ENCODE measurements around the gene TAS1R1. TPM values are rescaled to one million over a fixed set of nuclear protein-coding genes. Genes with fewer than 3 reads are reported as not detected.

Gene TAS1R1
- total and polyA plus RNA-seq, 10 of the 15 experiments (the other 5 are each of a cell fraction or from before 2014, with no cell fraction given): 0.03 to 0.06 (median 0.04) TPM; not detected in 7

DNA sequence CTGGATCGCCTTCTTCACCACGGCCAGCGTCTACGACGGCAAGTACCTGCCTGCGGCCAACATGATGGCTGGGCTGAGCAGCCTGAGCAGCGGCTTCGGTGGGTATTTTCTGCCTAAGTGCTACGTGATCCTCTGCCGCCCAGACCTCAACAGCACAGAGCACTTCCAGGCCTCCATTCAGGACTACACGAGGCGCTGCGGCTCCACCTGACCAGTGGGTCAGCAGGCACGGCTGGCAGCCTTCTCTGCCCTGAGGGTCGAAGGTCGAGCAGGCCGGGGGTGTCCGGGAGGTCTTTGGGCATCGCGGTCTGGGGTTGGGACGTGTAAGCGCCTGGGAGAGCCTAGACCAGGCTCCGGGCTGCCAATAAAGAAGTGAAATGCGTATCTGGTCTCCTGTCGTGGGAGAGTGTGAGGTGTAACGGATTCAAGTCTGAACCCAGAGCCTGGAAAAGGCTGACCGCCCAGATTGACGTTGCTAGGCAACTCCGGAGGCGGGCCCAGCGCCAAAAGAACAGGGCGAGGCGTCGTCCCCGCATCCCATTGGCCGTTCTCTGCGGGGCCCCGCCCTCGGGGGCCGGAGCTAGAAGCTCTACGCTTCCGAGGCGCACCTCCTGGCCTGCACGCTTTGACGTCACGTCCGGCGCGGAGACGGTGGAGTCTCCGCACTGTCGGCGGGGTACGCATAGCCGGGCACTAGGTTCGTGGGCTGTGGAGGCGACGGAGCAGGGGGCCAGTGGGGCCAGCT lies 24.4 kb downstream of the TAS1R1 start, which contains the start of gene ZBTB48:
Gene ZBTB48 (plus strand): TSS at position 621 of the 745 bp plus-strand sequence. CDS start 616 bp downstream, outside the sequence.
- DNase-seq (ENCODE audit: low read depth, low spot score) (peak; percentile 74), ATAC-seq (peak; percentile 97), FAIRE-seq (peak; percentile 98)
- no peaks in the 10 kb centered on the region for H4K20me1 ChIP-seq (ENCODE audit: control insufficient read depth, insufficient read depth)
- RAD21 ChIA-PET (ENCODE audit: unreplicated experiment): interaction anchor here (0.6 to 4.7 kb wide), 6 partner anchors 22 to 338 kb away, joined by 3 to 38 read pairs (median 4); partner anchors contain the start of genes KLHL21, NOL9 and TAS1R1
- peak within 1 kb of the TSS; percentile 89 for H3K4me3 ChIP-seq
- peaks cover 13% of the 10 kb centered on the region for H3K4me1 ChIP-seq (ENCODE audit: control insufficient read depth, insufficient read depth, low read length)
- in situ Hi-C loops (cut with MboI) (no loop called here), intact Hi-C loops (cut with micrococcal nuclease; ENCODE audit: unreplicated experiment) (no loop called here)
- WGBS (ENCODE audit: insufficient coverage, insufficient replicate concordance, low lambda C conversion rate, missing lambda C conversion rate): 16% methylated on average over 56 of the region's 58 CpGs
- SMC1A ChIA-PET (ENCODE audit: uncharacterized antibody, unreplicated experiment): interaction anchor here (1.0 to 2.0 kb wide), 6 partner anchors 10 to 89 kb away, joined by 3 to 7 read pairs (median 4); no protein-coding TSS in a partner anchor
- POLR2A ChIA-PET: interaction anchor here (0.6 to 3.9 kb wide), 8 partner anchors 20 to 230 kb away, joined by 3 to 22 read pairs (median 4); partner anchors contain the start of genes KLHL21 and NOL9
- peak within 1 kb of the TSS; percentile 80 for H2AFZ ChIP-seq (ENCODE audit: control insufficient read depth, low read depth, low read length)
- BruUV-seq (replicated peaks): no TSS peak
- H3K27ac ChIP-seq (ENCODE audit: control insufficient read depth, insufficient read depth): peak within 1 kb of the TSS; percentile 68
- no peaks in the 10 kb centered on the region for H3K36me3 ChIP-seq (ENCODE audit: control insufficient read depth in 2 of 2, insufficient read depth in 2 of 2, low read length in 1 of 2)
- no peaks in the 10 kb centered on the region for H3K9me3 ChIP-seq (replicated peaks; ENCODE audit: control insufficient read depth, insufficient read depth, low read length)
- peak within 1 kb of the TSS; percentile 75 for H3K4me2 ChIP-seq (ENCODE audit: control insufficient read depth, insufficient read depth)
- no peaks in the 10 kb centered on the region for H3K27me3 ChIP-seq (replicated peaks in 1 of 2; ENCODE audit: control insufficient read depth in 2 of 2, insufficient read depth in 2 of 2, low read length in 1 of 2)
- peaks cover 21% of the 10 kb centered on the region for H3K79me2 ChIP-seq (ENCODE audit: control insufficient read depth, insufficient read depth, low read length)
- CTCF ChIA-PET: interaction anchor here (0.6 to 4.4 kb wide), 6 partner anchors 20 to 182 kb away, joined by 3 to 29 read pairs (median 5); partner anchors contain the start of genes NOL9 and TAS1R1
- peak within 1 kb of the TSS; percentile 85 for H3K9ac ChIP-seq (ENCODE audit: control insufficient read depth, insufficient read depth, low read length)
- TF ChIP-seq CREM (IDR thresholded peaks at IDR 0.05; ENCODE audit: low read depth) (peak; percentile 96), ETV6 (conservative IDR thresholded peaks at IDR 0.05 in 1 of 2, IDR thresholded peaks at IDR 0.05 in 1 of 2; ENCODE audit: borderline replicate concordance in 1 of 2, low read depth in 1 of 2) (no peak), HDGF (IDR thresholded peaks at IDR 0.05) (no peak), FOS (IDR thresholded peaks at IDR 0.05; ENCODE audit: borderline replicate concordance, extremely low read depth, insufficient read length) (no peak), SP1 (IDR thresholded peaks at IDR 0.05; ENCODE audit: low read depth, low read length) (peak; percentile 79), YBX1 (IDR thresholded peaks at IDR 0.05) (no peak), BACH1 (IDR thresholded peaks at IDR 0.05; ENCODE audit: borderline replicate concordance) (peak; percentile 60; the same call in 1 of the 2 replicates), KAT2A (conservative IDR thresholded peaks at IDR 0.05; ENCODE audit: control insufficient read depth, low read depth, low read length) (no peak), RELA (IDR thresholded peaks at IDR 0.05; ENCODE audit: borderline replicate concordance, partially characterized antibody) (no peak), RFX5 (IDR thresholded peaks at IDR 0.05; ENCODE audit: low read depth, low read length) (peak; percentile 59; the same call in 1 of the 2 replicates), ATF7 (IDR thresholded peaks at IDR 0.05; ENCODE audit: low read depth) (no peak), ZNF24 (IDR thresholded peaks at IDR 0.05) (no peak)
- TF ChIP-seq, protein P1, sequence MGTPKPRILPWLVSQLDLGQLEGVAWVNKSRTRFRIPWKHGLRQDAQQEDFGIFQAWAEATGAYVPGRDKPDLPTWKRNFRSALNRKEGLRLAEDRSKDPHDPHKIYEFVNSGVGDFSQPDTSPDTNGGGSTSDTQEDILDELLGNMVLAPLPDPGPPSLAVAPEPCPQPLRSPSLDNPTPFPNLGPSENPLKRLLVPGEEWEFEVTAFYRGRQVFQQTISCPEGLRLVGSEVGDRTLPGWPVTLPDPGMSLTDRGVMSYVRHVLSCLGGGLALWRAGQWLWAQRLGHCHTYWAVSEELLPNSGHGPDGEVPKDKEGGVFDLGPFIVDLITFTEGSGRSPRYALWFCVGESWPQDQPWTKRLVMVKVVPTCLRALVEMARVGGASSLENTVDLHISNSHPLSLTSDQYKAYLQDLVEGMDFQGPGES (IDR thresholded peaks at IDR 0.05): no peak
- TF ChIP-seq, protein P2, sequence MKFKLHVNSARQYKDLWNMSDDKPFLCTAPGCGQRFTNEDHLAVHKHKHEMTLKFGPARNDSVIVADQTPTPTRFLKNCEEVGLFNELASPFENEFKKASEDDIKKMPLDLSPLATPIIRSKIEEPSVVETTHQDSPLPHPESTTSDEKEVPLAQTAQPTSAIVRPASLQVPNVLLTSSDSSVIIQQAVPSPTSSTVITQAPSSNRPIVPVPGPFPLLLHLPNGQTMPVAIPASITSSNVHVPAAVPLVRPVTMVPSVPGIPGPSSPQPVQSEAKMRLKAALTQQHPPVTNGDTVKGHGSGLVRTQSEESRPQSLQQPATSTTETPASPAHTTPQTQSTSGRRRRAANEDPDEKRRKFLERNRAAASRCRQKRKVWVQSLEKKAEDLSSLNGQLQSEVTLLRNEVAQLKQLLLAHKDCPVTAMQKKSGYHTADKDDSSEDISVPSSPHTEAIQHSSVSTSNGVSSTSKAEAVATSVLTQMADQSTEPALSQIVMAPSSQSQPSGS (IDR thresholded peaks at IDR 0.05; ENCODE audit: low read length): no peak
- TF ChIP-seq, protein P3, sequence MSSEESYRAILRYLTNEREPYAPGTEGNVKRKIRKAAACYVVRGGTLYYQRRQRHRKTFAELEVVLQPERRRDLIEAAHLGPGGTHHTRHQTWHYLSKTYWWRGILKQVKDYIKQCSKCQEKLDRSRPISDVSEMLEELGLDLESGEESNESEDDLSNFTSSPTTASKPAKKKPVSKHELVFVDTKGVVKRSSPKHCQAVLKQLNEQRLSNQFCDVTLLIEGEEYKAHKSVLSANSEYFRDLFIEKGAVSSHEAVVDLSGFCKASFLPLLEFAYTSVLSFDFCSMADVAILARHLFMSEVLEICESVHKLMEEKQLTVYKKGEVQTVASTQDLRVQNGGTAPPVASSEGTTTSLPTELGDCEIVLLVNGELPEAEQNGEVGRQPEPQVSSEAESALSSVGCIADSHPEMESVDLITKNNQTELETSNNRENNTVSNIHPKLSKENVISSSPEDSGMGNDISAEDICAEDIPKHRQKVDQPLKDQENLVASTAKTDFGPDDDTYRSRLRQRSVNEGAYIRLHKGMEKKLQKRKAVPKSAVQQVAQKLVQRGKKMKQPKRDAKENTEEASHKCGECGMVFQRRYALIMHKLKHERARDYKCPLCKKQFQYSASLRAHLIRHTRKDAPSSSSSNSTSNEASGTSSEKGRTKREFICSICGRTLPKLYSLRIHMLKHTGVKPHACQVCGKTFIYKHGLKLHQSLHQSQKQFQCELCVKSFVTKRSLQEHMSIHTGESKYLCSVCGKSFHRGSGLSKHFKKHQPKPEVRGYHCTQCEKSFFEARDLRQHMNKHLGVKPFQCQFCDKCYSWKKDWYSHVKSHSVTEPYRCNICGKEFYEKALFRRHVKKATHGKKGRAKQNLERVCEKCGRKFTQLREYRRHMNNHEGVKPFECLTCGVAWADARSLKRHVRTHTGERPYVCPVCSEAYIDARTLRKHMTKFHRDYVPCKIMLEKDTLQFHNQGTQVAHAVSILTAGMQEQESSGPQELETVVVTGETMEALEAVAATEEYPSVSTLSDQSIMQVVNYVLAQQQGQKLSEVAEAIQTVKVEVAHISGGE (CRISPR knock-in tag; IDR thresholded peaks at IDR 0.05): no peak
- TF ChIP-seq, protein P4, sequence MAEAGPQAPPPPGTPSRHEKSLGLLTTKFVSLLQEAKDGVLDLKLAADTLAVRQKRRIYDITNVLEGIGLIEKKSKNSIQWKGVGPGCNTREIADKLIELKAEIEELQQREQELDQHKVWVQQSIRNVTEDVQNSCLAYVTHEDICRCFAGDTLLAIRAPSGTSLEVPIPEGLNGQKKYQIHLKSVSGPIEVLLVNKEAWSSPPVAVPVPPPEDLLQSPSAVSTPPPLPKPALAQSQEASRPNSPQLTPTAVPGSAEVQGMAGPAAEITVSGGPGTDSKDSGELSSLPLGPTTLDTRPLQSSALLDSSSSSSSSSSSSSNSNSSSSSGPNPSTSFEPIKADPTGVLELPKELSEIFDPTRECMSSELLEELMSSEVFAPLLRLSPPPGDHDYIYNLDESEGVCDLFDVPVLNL (IDR thresholded peaks at IDR 0.05; ENCODE audit: low read depth, low read length): no peak

Measured in GM12878 (cell line).